Vagina (tissue), 2 donors: ENCODE results near the gene TAGLN.

Experiments
- POLR2A ChIP-seq, 2 donors: fragments of 450-650 bp; IDR thresholded peaks; one replicate each; pipeline ENCODE4 v1.6.1; 2017; ENCODE audit warnings: antibody characterized with exemption in 2 of 2, mild to moderate bottlenecking in 2 of 2, moderate library complexity in 2 of 2
- POLR2AphosphoS5 ChIP-seq, 2 donors: sonication (generic); formaldehyde crosslinking; IDR thresholded peaks; one replicate each; pipeline ENCODE4 v1.9.0; 2017; ENCODE audit warnings: antibody characterized with exemption in 2 of 2, mild to moderate bottlenecking in 2 of 2, low read depth in 1 of 2; ENCODE audit not compliant: insufficient read depth in 1 of 2
- TF ChIP-seq, protein P1 (sequence below), 3 experiments: fragments of 450-650 bp in 2 of 3; fragments of 200-600 bp in 1 of 3; sonication (generic) in 1 of 3; IDR thresholded peaks; one replicate each; pipeline ENCODE4 v1.5.1; 2017 to 2019; ENCODE audit warnings: antibody characterized with exemption in 3 of 3, mild to moderate bottlenecking in 2 of 3, moderate library complexity in 2 of 3

DNA sequence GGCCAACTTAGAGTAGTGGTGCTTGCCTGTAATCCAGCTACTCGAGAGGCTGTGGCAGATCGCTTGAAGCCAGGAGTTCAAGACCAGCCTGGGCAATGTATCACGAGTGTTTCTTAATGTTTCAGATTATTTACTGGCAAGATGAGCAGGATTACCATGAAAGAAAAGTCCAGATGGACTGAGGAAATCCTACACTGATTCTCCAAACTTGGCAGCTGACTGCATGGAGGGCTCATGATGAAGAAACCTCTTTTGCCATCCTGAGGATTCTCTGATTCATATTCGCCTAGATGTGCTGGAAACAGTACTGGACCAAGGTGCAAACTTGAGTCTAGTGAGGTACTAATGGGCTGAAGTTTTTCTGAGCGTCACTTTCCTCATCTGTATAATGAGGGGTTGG lies 23.4 kb upstream of the TAGLN start:
- TF ChIP-seq, protein P1, sequence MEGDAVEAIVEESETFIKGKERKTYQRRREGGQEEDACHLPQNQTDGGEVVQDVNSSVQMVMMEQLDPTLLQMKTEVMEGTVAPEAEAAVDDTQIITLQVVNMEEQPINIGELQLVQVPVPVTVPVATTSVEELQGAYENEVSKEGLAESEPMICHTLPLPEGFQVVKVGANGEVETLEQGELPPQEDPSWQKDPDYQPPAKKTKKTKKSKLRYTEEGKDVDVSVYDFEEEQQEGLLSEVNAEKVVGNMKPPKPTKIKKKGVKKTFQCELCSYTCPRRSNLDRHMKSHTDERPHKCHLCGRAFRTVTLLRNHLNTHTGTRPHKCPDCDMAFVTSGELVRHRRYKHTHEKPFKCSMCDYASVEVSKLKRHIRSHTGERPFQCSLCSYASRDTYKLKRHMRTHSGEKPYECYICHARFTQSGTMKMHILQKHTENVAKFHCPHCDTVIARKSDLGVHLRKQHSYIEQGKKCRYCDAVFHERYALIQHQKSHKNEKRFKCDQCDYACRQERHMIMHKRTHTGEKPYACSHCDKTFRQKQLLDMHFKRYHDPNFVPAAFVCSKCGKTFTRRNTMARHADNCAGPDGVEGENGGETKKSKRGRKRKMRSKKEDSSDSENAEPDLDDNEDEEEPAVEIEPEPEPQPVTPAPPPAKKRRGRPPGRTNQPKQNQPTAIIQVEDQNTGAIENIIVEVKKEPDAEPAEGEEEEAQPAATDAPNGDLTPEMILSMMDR (IDR thresholded peaks at IDR 0.05) = no peak
- TF ChIP-seq POLR2A (IDR thresholded peaks at IDR 0.05) = no peak
- no peak for TF ChIP-seq POLR2AphosphoS5 (IDR thresholded peaks at IDR 0.05; ENCODE audit: insufficient read depth in 1 of 2, low read depth in 1 of 2)
